ENCODE measurements around the gene CLDN18.

The CLDN18 gene

DNA sequence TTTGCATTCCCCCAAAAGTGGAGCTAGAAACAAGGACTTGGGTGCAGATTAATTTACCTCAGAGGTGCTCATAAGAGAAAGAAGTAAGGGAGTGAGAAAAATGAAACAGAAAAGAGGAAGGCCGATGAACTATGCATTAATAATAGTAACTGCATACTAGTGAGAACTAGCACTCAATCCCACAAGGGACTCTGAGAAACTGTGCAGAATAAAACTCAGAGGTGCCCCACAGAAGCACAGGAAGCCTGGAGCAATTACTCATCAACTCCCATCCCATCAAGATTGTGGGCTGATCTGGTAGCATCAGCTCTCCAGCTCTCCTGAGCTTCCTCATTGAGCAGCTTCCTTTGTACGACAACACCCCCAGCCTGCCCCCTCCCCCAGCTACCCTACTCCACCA, 50.8 kb downstream of the CLDN18 start:
- Histone ChIP-seq H3K4me1 (ENCODE audit: control insufficient read depth in 2 of 2, insufficient read depth in 2 of 2, low read length in 2 of 2) (no peaks in the 10 kb centered on the region), H3K9ac (ENCODE audit: low read depth in 1 of 2, low read length in 2 of 2) (no peak overlapping the region), H3K27me3 (ENCODE audit: control insufficient read depth in 2 of 2, insufficient read depth in 2 of 2, low read length in 2 of 2) (no peaks in the 10 kb centered on the region), H3K4me3 (ENCODE audit: low read length in 2 of 2) (no peak overlapping the region), H3K36me3 (ENCODE audit: control insufficient read depth in 2 of 2, insufficient read depth in 2 of 2, low read length in 2 of 2) (no peaks in the 10 kb centered on the region), H3K27ac (ENCODE audit: low read depth in 2 of 2, low read length in 2 of 2) (no peak overlapping the region), H3K9me3 (ENCODE audit: control insufficient read depth in 2 of 2, low read length in 2 of 2) (no peaks in the 10 kb centered on the region)

DNA sequence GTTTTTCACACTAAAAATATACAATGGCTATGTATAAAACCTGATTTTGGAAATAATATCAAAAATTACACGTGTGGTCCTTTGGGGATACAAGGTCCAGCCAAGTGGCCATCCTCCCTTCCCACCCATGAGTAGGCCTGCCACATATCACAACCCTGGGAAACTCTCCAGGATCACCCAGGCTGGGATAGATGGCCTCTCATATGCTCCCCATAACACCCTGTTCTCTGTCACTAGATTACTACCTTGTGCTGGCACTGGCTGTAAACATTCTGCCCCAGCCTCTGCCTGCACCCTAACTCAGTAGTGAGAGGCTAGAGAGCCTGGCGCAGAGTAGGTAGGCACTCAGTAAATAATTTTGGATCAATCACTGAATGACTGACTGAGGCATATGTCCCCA, 52.1 kb downstream of the CLDN18 start:
- no peaks in the 10 kb centered on the region for H3K36me3 ChIP-seq (ENCODE audit: control insufficient read depth in 2 of 2, insufficient read depth in 2 of 2, low read length in 2 of 2)

DNA sequence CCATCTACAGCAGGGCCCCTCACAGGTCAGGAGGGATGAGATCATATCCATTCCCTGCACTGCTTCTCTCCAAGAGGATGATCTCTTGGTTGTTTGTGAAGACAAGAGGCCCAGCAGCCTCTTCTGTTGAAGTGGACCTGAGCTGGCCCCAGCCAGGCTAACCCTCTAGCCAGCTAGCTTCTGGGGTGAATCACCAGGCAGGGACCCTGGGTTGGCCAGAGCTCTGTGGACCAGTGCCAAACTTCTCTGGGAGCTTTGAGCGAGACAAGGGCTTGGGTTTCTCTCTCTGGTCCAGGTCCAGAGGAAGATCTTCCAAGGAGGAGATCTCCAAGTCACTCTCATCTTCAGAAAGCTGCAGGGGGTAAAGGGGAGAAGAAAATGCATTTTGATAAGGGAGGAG, 52.7 kb downstream of the CLDN18 start:
- Histone ChIP-seq H3K9me3 (ENCODE audit: control insufficient read depth in 2 of 2, low read length in 2 of 2) (no peaks in the 10 kb centered on the region), H3K4me3 (ENCODE audit: low read length in 2 of 2) (no peak overlapping the region), H3K36me3 (ENCODE audit: control insufficient read depth in 2 of 2, insufficient read depth in 2 of 2, low read length in 2 of 2) (no peaks in the 10 kb centered on the region), H3K27me3 (ENCODE audit: control insufficient read depth in 2 of 2, insufficient read depth in 2 of 2, low read length in 2 of 2) (no peaks in the 10 kb centered on the region), H3K27ac (ENCODE audit: low read depth in 2 of 2, low read length in 2 of 2) (no peak overlapping the region), H3K9ac (ENCODE audit: low read depth in 1 of 2, low read length in 2 of 2) (no peak overlapping the region), H3K4me1 (ENCODE audit: control insufficient read depth in 2 of 2, insufficient read depth in 2 of 2, low read length in 2 of 2) (no peaks in the 10 kb centered on the region)

More for the DNA sequence above, 52.1 kb downstream of the CLDN18 start:
- no peaks in the 10 kb centered on the region for H3K9me3 ChIP-seq (ENCODE audit: control insufficient read depth in 2 of 2, low read length in 2 of 2)
- no peak overlapping the region for H3K27ac ChIP-seq (ENCODE audit: low read depth in 2 of 2, low read length in 2 of 2)
- no peaks in the 10 kb centered on the region for H3K27me3 ChIP-seq (ENCODE audit: control insufficient read depth in 2 of 2, insufficient read depth in 2 of 2, low read length in 2 of 2)
- H3K9ac ChIP-seq (ENCODE audit: low read depth in 1 of 2, low read length in 2 of 2), result no peak overlapping the region
- no peak overlapping the region for H3K4me3 ChIP-seq (ENCODE audit: low read length in 2 of 2)
- no peaks in the 10 kb centered on the region for H3K4me1 ChIP-seq (ENCODE audit: control insufficient read depth in 2 of 2, insufficient read depth in 2 of 2, low read length in 2 of 2)

DNA sequence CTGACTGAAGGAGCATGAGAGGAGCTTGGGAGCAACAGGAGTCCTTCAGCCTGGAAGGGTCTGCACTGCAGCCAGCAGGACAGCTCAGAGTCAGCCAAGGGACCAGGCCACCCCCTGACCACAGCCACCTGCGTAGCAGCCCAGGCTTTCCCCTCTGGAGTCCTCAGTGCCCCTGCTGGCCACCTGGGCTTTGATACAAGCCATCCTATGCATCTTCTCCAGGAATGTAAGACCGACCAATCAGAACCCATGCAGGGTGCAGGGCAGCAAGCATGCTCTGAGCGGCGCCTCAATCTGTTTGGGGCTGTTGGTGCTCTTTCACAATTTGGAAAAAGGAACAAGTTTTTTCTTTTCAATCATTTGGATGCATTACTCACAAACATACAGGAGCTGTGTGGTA, 53.5 kb downstream of the CLDN18 start:
- Histone ChIP-seq H3K36me3 (ENCODE audit: control insufficient read depth in 2 of 2, insufficient read depth in 2 of 2, low read length in 2 of 2) (no peaks in the 10 kb centered on the region), H3K4me1 (ENCODE audit: control insufficient read depth in 2 of 2, insufficient read depth in 2 of 2, low read length in 2 of 2) (no peaks in the 10 kb centered on the region), H3K27me3 (ENCODE audit: control insufficient read depth in 2 of 2, insufficient read depth in 2 of 2, low read length in 2 of 2) (no peaks in the 10 kb centered on the region), H3K27ac (ENCODE audit: low read depth in 2 of 2, low read length in 2 of 2) (no peak overlapping the region), H3K4me3 (ENCODE audit: low read length in 2 of 2) (no peak overlapping the region), H3K9me3 (ENCODE audit: control insufficient read depth in 2 of 2, low read length in 2 of 2) (no peaks in the 10 kb centered on the region), H3K9ac (ENCODE audit: low read depth in 1 of 2, low read length in 2 of 2) (no peak overlapping the region)

DNA sequence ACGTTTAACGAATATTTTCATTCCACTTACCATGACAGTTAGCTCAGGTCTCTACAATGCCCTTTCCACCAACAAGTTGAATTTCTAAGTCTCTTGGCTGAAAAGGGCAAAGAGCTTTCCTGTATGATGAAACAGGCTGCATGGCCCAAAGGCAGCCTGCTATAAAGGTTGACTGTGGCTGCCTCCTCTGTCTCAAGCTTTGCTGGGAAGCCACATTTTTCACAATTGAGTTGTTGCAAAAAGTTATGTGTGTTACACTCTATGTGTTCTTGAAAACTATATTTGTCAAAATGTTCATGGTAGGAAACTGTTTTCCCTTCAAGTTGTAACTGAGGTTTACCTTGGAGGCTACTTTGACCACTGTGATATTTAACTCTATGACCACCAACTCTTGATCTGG, 56.0 kb downstream of the CLDN18 start:
- no peak overlapping the region for H3K27ac ChIP-seq (ENCODE audit: low read depth in 2 of 2, low read length in 2 of 2)

DNA sequence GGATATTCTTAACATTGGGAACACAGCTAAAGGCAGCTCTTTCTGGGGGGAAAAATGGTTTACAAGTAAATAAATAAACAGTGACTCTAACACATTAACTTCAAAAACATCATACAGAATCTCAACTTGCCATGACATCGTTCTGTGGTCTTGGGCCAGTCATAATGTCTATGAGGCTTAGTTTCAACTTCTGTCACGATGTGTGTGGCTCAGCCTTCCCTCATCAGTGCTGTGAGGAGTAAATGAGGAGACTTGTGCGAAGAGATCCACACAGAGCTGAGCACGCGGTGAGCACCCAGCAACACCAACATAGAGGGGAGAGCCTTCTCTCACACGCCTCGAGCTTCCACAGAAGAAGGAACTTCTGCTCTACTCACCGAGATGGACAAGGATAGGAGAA, 56.4 kb downstream of the CLDN18 start:
- Histone ChIP-seq H3K36me3 (ENCODE audit: control insufficient read depth in 2 of 2, insufficient read depth in 2 of 2, low read length in 2 of 2) (no peaks in the 10 kb centered on the region), H3K27me3 (ENCODE audit: control insufficient read depth in 2 of 2, insufficient read depth in 2 of 2, low read length in 2 of 2) (no peaks in the 10 kb centered on the region)

More for the DNA sequence above, 56.0 kb downstream of the CLDN18 start:
- no peaks in the 10 kb centered on the region for H3K27me3 ChIP-seq (ENCODE audit: control insufficient read depth in 2 of 2, insufficient read depth in 2 of 2, low read length in 2 of 2)
- no peaks in the 10 kb centered on the region for H3K4me1 ChIP-seq (ENCODE audit: control insufficient read depth in 2 of 2, insufficient read depth in 2 of 2, low read length in 2 of 2)
- no peaks in the 10 kb centered on the region for H3K36me3 ChIP-seq (ENCODE audit: control insufficient read depth in 2 of 2, insufficient read depth in 2 of 2, low read length in 2 of 2)
- H3K4me3 ChIP-seq (ENCODE audit: low read length in 2 of 2), result no peak overlapping the region
- no peak overlapping the region for H3K9ac ChIP-seq (ENCODE audit: low read depth in 1 of 2, low read length in 2 of 2)
- no peaks in the 10 kb centered on the region for H3K9me3 ChIP-seq (ENCODE audit: control insufficient read depth in 2 of 2, low read length in 2 of 2)

DNA sequence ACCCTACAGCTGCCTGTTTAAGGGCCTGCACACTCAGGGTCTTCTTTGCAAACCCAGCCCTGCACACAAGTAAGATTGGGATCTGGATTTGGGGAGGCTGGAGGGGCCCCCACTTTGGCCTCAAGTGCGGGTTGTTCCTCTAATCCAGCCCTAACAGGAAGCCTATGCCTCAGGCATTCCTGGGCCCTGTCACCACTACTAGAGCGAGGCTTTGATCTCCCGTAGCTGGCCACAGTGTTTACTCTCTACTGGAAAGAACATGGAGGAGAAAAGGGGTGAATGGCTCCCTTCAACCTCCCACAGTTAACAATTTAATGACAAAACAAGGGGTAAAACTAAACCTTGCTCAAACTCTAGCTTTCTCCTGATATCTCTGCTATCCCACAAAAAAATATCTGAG, 57.0 kb downstream of the CLDN18 start:
- H3K9ac ChIP-seq (ENCODE audit: low read depth in 1 of 2, low read length in 2 of 2), result no peak overlapping the region
- H3K36me3 ChIP-seq (ENCODE audit: control insufficient read depth in 2 of 2, insufficient read depth in 2 of 2, low read length in 2 of 2), result no peaks in the 10 kb centered on the region
- no peaks in the 10 kb centered on the region for H3K4me1 ChIP-seq (ENCODE audit: control insufficient read depth in 2 of 2, insufficient read depth in 2 of 2, low read length in 2 of 2)
- no peaks in the 10 kb centered on the region for H3K27me3 ChIP-seq (ENCODE audit: control insufficient read depth in 2 of 2, insufficient read depth in 2 of 2, low read length in 2 of 2)
- no peak overlapping the region for H3K27ac ChIP-seq (ENCODE audit: low read depth in 2 of 2, low read length in 2 of 2)
- H3K4me3 ChIP-seq (ENCODE audit: low read length in 2 of 2), result no peak overlapping the region
- H3K9me3 ChIP-seq (ENCODE audit: control insufficient read depth in 2 of 2, low read length in 2 of 2), result no peaks in the 10 kb centered on the region

More for the DNA sequence above, 56.4 kb downstream of the CLDN18 start:
- no peaks in the 10 kb centered on the region for H3K9me3 ChIP-seq (ENCODE audit: control insufficient read depth in 2 of 2, low read length in 2 of 2)
- H3K4me1 ChIP-seq (ENCODE audit: control insufficient read depth in 2 of 2, insufficient read depth in 2 of 2, low read length in 2 of 2), result no peaks in the 10 kb centered on the region
- H3K4me3 ChIP-seq (ENCODE audit: low read length in 2 of 2), result no peak overlapping the region
- no peak overlapping the region for H3K27ac ChIP-seq (ENCODE audit: low read depth in 2 of 2, low read length in 2 of 2)
- no peak overlapping the region for H3K9ac ChIP-seq (ENCODE audit: low read depth in 1 of 2, low read length in 2 of 2)

DNA sequence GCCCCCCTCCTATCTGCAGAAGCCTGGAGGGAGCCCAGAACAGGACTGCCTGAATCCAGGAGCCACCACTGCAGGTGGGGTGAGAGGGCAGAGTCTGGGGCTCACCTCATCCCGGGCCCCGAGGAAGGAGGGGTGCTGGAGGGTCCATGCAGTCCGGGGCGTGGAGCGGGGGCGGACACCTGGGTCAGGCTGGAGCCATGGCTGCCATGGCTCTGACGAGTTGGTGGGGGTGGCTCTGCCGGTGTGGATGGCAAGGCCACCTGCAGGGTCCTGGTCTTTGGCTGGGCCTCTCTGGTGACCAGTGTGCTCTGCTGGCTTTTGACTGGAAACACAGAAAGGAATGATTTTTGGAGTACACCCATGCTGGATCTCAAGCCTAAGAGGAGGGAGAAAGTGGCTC, 58.1 kb downstream of the CLDN18 start:
- Histone ChIP-seq H3K36me3 (ENCODE audit: control insufficient read depth in 2 of 2, insufficient read depth in 2 of 2, low read length in 2 of 2) (no peaks in the 10 kb centered on the region), H3K9me3 (ENCODE audit: control insufficient read depth in 2 of 2, low read length in 2 of 2) (no peaks in the 10 kb centered on the region), H3K4me1 (ENCODE audit: control insufficient read depth in 2 of 2, insufficient read depth in 2 of 2, low read length in 2 of 2) (no peaks in the 10 kb centered on the region), H3K27me3 (ENCODE audit: control insufficient read depth in 2 of 2, insufficient read depth in 2 of 2, low read length in 2 of 2) (no peaks in the 10 kb centered on the region), H3K9ac (ENCODE audit: low read depth in 1 of 2, low read length in 2 of 2) (no peak overlapping the region), H3K27ac (ENCODE audit: low read depth in 2 of 2, low read length in 2 of 2) (no peak overlapping the region), H3K4me3 (ENCODE audit: low read length in 2 of 2) (no peak overlapping the region)

DNA sequence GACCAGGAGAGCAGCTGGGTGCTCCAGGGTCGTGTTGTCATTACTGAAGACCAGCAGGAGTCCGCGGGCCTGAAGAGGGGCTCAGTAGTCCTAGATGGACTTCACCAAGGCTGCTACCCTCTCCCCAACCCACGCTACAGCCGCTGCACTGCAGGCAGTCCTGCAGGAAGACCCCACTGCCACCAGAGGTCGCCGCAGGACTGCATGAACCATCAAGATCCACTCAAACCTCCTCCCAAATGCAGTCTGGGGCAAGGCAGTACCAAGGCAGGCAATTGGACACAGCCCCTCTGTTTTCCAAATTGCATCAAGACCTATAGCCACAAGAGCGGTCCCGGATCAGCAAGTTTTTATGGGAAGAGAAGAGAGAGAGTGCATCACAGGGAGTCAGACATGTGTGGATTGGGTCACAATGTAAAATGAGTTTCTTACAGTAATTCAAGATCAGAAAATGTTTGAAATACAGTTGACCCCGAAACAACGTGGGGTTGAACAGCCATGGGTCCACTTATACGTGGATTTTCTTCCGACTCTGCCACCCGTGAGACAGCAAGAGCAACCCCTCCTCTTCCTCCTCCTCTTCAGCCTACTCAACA, 58.7 kb downstream of the CLDN18 start:
- Histone ChIP-seq H3K4me3 (ENCODE audit: low read length in 2 of 2) (no peak overlapping the region), H3K9ac (ENCODE audit: low read depth in 1 of 2, low read length in 2 of 2) (no peak overlapping the region), H3K36me3 (ENCODE audit: control insufficient read depth in 2 of 2, insufficient read depth in 2 of 2, low read length in 2 of 2) (no peaks in the 10 kb centered on the region), H3K9me3 (ENCODE audit: control insufficient read depth in 2 of 2, low read length in 2 of 2) (no peaks in the 10 kb centered on the region), H3K4me1 (ENCODE audit: control insufficient read depth in 2 of 2, insufficient read depth in 2 of 2, low read length in 2 of 2) (no peaks in the 10 kb centered on the region), H3K27ac (ENCODE audit: low read depth in 2 of 2, low read length in 2 of 2) (no peak overlapping the region), H3K27me3 (ENCODE audit: control insufficient read depth in 2 of 2, insufficient read depth in 2 of 2, low read length in 2 of 2) (no peaks in the 10 kb centered on the region)

DNA sequence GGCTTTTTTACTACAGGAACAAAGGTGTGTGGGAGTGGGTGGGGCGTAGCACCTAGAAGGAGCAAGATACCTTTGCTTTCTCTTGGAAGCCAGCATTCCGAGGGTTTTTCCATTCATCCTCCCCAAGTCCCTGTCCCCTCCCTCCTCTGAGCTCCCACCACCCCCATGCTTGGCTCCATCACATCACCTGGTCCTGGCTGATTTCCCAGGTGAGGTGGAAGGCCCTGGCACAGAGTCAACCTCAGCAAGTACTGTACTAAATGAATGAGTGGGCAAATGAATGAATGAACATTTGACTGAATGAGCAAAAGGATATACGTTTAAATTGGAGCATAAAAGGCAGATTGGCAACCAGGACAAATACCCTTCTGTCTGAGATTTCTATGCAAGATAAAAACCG, 60.0 kb downstream of the CLDN18 start:
- Histone ChIP-seq H3K27ac (ENCODE audit: low read depth in 2 of 2, low read length in 2 of 2) (no peak overlapping the region), H3K4me3 (ENCODE audit: low read length in 2 of 2) (no peak overlapping the region), H3K36me3 (ENCODE audit: control insufficient read depth in 2 of 2, insufficient read depth in 2 of 2, low read length in 2 of 2) (no peaks in the 10 kb centered on the region), H3K27me3 (ENCODE audit: control insufficient read depth in 2 of 2, insufficient read depth in 2 of 2, low read length in 2 of 2) (no peaks in the 10 kb centered on the region), H3K9ac (ENCODE audit: low read depth in 1 of 2, low read length in 2 of 2) (no peak overlapping the region), H3K4me1 (ENCODE audit: control insufficient read depth in 2 of 2, insufficient read depth in 2 of 2, low read length in 2 of 2) (no peaks in the 10 kb centered on the region), H3K9me3 (ENCODE audit: control insufficient read depth in 2 of 2, low read length in 2 of 2) (no peaks in the 10 kb centered on the region)

DNA sequence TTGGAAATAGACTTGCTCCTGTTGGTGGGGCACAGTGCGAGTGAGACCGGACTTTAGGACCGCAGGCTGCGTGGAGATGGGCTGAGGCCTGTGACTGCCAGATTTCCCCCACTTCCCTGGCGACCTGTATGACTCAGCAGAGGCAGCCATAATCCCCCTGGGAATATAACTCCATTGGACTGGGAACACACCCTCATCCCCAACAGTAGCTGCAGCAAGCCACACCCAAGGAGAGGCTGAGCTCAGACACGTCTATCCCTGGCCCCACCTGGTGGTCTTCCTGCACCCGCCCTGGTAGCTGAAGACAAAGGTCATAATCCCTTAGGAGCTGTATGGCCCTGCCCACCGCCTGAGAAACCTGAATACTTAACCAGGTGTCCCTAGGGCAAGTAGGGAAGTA, 62.8 kb downstream of the CLDN18 start:
- no peaks in the 10 kb centered on the region for H3K4me1 ChIP-seq (ENCODE audit: control insufficient read depth in 2 of 2, insufficient read depth in 2 of 2, low read length in 2 of 2)
- no peak overlapping the region for H3K27ac ChIP-seq (ENCODE audit: low read depth in 2 of 2, low read length in 2 of 2)
- no peak overlapping the region for H3K9ac ChIP-seq (ENCODE audit: low read depth in 1 of 2, low read length in 2 of 2)
- no peaks in the 10 kb centered on the region for H3K27me3 ChIP-seq (ENCODE audit: control insufficient read depth in 2 of 2, insufficient read depth in 2 of 2, low read length in 2 of 2)
- no peak overlapping the region for H3K4me3 ChIP-seq (ENCODE audit: low read length in 2 of 2)
- no peaks in the 10 kb centered on the region for H3K36me3 ChIP-seq (ENCODE audit: control insufficient read depth in 2 of 2, insufficient read depth in 2 of 2, low read length in 2 of 2)
- H3K9me3 ChIP-seq (ENCODE audit: control insufficient read depth in 2 of 2, low read length in 2 of 2), result no peaks in the 10 kb centered on the region
